Measurements from ENCODE around the gene MRPL27.

DNA sequence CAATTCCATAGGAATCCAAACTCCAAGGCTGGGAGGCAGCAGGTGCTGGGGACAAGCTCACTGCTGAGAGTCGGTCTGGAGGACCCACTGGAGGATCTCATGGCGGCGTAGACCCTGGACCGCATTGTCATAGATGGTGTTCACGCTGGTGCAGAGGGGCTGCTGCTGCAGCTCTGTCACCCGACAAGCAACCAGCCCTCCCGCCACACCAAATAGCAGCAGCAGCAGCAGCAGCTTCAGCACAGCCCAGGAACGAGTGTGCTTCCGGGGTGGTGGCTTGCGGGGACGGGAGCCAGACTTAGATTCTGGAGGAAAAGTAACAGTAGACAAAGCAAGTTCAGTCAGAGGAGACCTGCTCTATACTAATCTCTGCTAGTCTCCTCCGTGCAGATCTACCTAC lies 9.9 kb upstream of the MRPL27 start:
- no peak for TF ChIP-seq CTCF (conservative IDR thresholded peaks at IDR 0.05 in 1 of 2, IDR thresholded peaks at IDR 0.05 in 1 of 2; ENCODE audit: extremely low read depth in 1 of 2, insufficient read depth in 1 of 2, low read depth in 1 of 2, low read length in 2 of 2)
- no peak for TF ChIP-seq EZH2 (IDR thresholded peaks at IDR 0.05; ENCODE audit: borderline replicate concordance, low read length)

Measured in mammary epithelial cell (primary cell).